PC-9 (cell line): ENCODE data around the gene PRKCA.

Source experiments
- CTCF ChIP-seq: fragments of 200-600 bp; sonication (generic); conservative IDR thresholded peaks from 2 replicates; pipeline ENCODE4 v1.6.1; 2017; ENCODE audit warnings: mixed run types, antibody characterized with exemption, mild to moderate bottlenecking, moderate library complexity
- EZH2 ChIP-seq: fragments of 200-600 bp; sonication (generic); IDR thresholded peaks from 2 replicates; pipeline ENCODE4 v1.8.0; 2017; ENCODE audit warnings: antibody characterized with exemption, low read depth

- TF ChIP-seq CTCF (no peak), EZH2 (no peak)
These were observed 204.9 kb downstream of the PRKCA start for GRCh38 chr17:66507103-66507923.
